ENCODE measurements around the gene UNC5CL. TPM values are rescaled to one million over a fixed set of nuclear protein-coding genes. Genes with fewer than 3 reads are reported as not detected.

The UNC5CL gene
- total and polyA plus RNA-seq, 2 of the 4 experiments (the other 2 are of a cell fraction) = not detected

- TF ChIP-seq POLR2A (IDR thresholded peaks at IDR 0.05; ENCODE audit: low read depth, low read length) = no peak
Measured at GRCh38 chr6:41037107-41037900, 1.7 kb downstream of the UNC5CL start (continued).

GRCh38 chr6:41036601-41037000 is 2.4 kb downstream of the UNC5CL start:
- dilution Hi-C loops (cut with HindIII; ENCODE audit: low sequenced_read_pairs, unreplicated experiment) = no loop called here
- DNase-seq = no peak
- POLR2A ChIA-PET (ENCODE audit: unreplicated experiment) = no interaction called here

More at GRCh38 chr6:41036601-41037000, 2.4 kb downstream of the UNC5CL start:
- H3K27me3 ChIP-seq (ENCODE audit: control insufficient read depth, insufficient read depth, low read length) = peaks cover 15% of the 10 kb centered on the region
- no peak for TF ChIP-seq MXI1 (IDR thresholded peaks at IDR 0.05; ENCODE audit: borderline replicate concordance, low read depth, low read length)
- no peak for TF ChIP-seq RFX5 (IDR thresholded peaks at IDR 0.05; ENCODE audit: low read depth, low read length)
- no peak for TF ChIP-seq ELK1 (IDR thresholded peaks at IDR 0.05; ENCODE audit: borderline replicate concordance, low read depth, low read length)
- no peak for TF ChIP-seq NFE2L2 (IDR thresholded peaks at IDR 0.05; ENCODE audit: low read depth, low read length)
- TF ChIP-seq SMC3 (IDR thresholded peaks at IDR 0.05; ENCODE audit: low read depth, low read length) = no peak
- no peaks in the 10 kb centered on the region for H3K4me1 ChIP-seq (ENCODE audit: control insufficient read depth, insufficient read depth, low read length)
- H2BK120ac ChIP-seq (ENCODE audit: low read depth, low read length) = no peak overlapping the region
- no peak for ATAC-seq (ENCODE audit: low read depth)
- H3K27ac ChIP-seq (ENCODE audit: insufficient read depth, low read length) = no peak overlapping the region
- H3K79me1 ChIP-seq (ENCODE audit: low read depth in 1 of 2, low read length in 2 of 2) = no peaks in the 10 kb centered on the region
- intact Hi-C loops (cut with micrococcal nuclease) = no loop called here
- no peak overlapping the region for H4K8ac ChIP-seq (ENCODE audit: low read depth in 2 of 2, low read length in 2 of 2)
- H3K23ac ChIP-seq (ENCODE audit: low read depth, low read length) = no peak overlapping the region
- no peak overlapping the region for H3K9ac ChIP-seq (ENCODE audit: low read depth, low read length)
- H4K5ac ChIP-seq (ENCODE audit: low read depth, low read length) = no peak overlapping the region
- no peak overlapping the region for H2AK5ac ChIP-seq (ENCODE audit: low read depth, low read length)
- H2AFZ ChIP-seq (replicated peaks; ENCODE audit: low read length, poor library complexity) = no peak overlapping the region
- WGBS, 2 experiments (ENCODE audit: extremely low coverage in 2 of 2, insufficient read length in 1 of 2) = 71% methylated on average over 1 of the region's 2 CpGs; no CpG with 5 or more reads in 1 of the 2 experiments
- H3K4ac ChIP-seq (ENCODE audit: low read depth, low read length) = no peak overlapping the region
- no peak overlapping the region for H2BK20ac ChIP-seq (ENCODE audit: low read depth, low read length)
- no peak overlapping the region for H3K18ac ChIP-seq (ENCODE audit: low read depth, low read length)
- no peak overlapping the region for H3K14ac ChIP-seq (replicated peaks; ENCODE audit: low read depth, low read length)
- in situ Hi-C loops (cut with MboI; ENCODE audit: low sequenced_read_pairs) = loop anchor here (25.0 kb wide), 2 partner anchors 1049 to 1674 kb away; no protein-coding TSS in a partner anchor
- H4K20me1 ChIP-seq (ENCODE audit: insufficient read depth, low read length) = no peaks in the 10 kb centered on the region
- H2AK9ac ChIP-seq (replicated peaks; ENCODE audit: low read depth, low read length, poor library complexity) = no peak overlapping the region
- H2BK5ac ChIP-seq (ENCODE audit: low read depth, low read length, poor library complexity, severe bottlenecking) = no peak overlapping the region
- H4K91ac ChIP-seq (ENCODE audit: insufficient read depth, low read depth, low read length) = no peak overlapping the region
- no peak overlapping the region for H3K56ac ChIP-seq (ENCODE audit: extremely low read depth, insufficient read depth, low read length)
- no peaks in the 10 kb centered on the region for H3K9me1 ChIP-seq (ENCODE audit: insufficient read depth, low read length)
- no peak overlapping the region for H3K4me3 ChIP-seq (ENCODE audit: insufficient read depth, low read depth, low read length)
- H3K36me3 ChIP-seq (ENCODE audit: control insufficient read depth, insufficient read depth, low read length) = no peaks in the 10 kb centered on the region
- CTCF ChIA-PET = interaction anchor here (0.6 kb wide), 1 partner anchor 319 kb away, joined by 3 read pairs; no protein-coding TSS in a partner anchor
- no TSS peak for BruUV-seq (replicated peaks)
- H3K4me2 ChIP-seq (ENCODE audit: low read depth, low read length) = no peak overlapping the region
- H2BK15ac ChIP-seq (ENCODE audit: low read depth, low read length) = no peak overlapping the region
- no peaks in the 10 kb centered on the region for H3K9me3 ChIP-seq (ENCODE audit: control insufficient read depth, insufficient read depth, low read length)

All from IMR-90 (cell line).